Parathyroid adenoma (tissue), 2 donors: ENCODE results near the gene UBTD2.

Experiments used
- H2AFZ ChIP-seq: fragments of 300-600 bp; sonication (generic); one replicate; pipeline ENCODE4 v1.7.0; 2017; ENCODE audit warnings: antibody characterized with exemption, mild to moderate bottlenecking
- H3K27ac ChIP-seq: fragments of 300-600 bp; sonication (generic); one replicate; pipeline ENCODE4 v1.7.0; 2017
- H3K27me3 ChIP-seq: fragments of 300-600 bp; sonication (generic); one replicate; pipeline ENCODE4 v1.7.0; 2017; ENCODE audit warnings: low read length; ENCODE audit not compliant: control insufficient read depth, insufficient read depth
- H3K36me3 ChIP-seq: fragments of 300-600 bp; sonication (generic); one replicate; pipeline ENCODE4 v1.7.0; 2017; ENCODE audit warnings: low read length; ENCODE audit not compliant: control insufficient read depth, insufficient read depth
- H3K4me1 ChIP-seq: fragments of 300-600 bp; sonication (generic); one replicate; pipeline ENCODE4 v1.7.0; 2017; ENCODE audit warnings: control low read depth
- H3K4me2 ChIP-seq: fragments of 300-600 bp; sonication (generic); one replicate; pipeline ENCODE4 v1.7.0; 2017; ENCODE audit warnings: low read length
- H3K4me3 ChIP-seq: fragments of 300-600 bp; sonication (generic); one replicate; pipeline ENCODE4 v1.7.0; 2017; ENCODE audit warnings: low read depth, low read length
- H3K79me2 ChIP-seq: fragments of 300-600 bp; sonication (generic); one replicate; pipeline ENCODE4 v1.7.0; 2017; ENCODE audit warnings: control low read depth
- H3K9ac ChIP-seq: fragments of 300-600 bp; sonication (generic); one replicate; pipeline ENCODE4 v1.7.0; 2017; ENCODE audit warnings: mild to moderate bottlenecking
- H3K9me3 ChIP-seq: fragments of 300-600 bp; sonication (generic); one replicate; pipeline ENCODE4 v1.7.0; 2017; ENCODE audit warnings: low read length; ENCODE audit not compliant: control insufficient read depth
- TF ChIP-seq, protein P1 (sequence below): fragments of 300-600 bp; sonication (generic); IDR thresholded peaks from one replicate; pipeline ENCODE4 v1.7.0; 2017; ENCODE audit warnings: antibody characterized with exemption, mild to moderate bottlenecking
- donor health status: primary hyperparathyroidism.

The UBTD2 gene

DNA sequence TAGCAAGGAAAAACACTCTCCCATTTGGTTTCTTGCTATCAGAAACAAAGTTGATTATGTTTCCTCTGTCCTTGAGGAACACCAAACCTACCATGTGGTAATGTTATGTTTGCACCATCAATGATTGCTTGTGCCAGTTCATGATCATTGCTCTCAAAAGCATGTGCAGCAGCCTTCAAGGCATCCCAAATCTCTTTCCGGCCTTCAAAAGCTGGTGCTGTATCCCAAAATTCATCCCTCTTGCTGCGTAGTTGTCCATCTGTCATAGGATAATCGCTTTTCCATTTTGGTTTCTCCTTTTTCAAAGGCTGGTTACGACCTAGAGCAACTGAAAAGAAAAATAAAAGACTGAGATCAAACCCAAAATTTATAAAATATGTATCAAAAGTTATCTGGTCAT lies 49.5 kb downstream of the UBTD2 start:
- Histone ChIP-seq H2AFZ (no peak overlapping the region), H3K4me3 (no peak overlapping the region), H3K27ac (no peak overlapping the region), H3K9ac (no peak overlapping the region), H3K79me2 (peaks cover under 1% of the 10 kb centered on the region), H3K9me3 (no peaks in the 10 kb centered on the region), H3K4me2 (no peak overlapping the region), H3K27me3 (no peaks in the 10 kb centered on the region), H3K4me1 (peaks cover 7% of the 10 kb centered on the region), H3K36me3 (no peaks in the 10 kb centered on the region)
- TF ChIP-seq, protein P1, sequence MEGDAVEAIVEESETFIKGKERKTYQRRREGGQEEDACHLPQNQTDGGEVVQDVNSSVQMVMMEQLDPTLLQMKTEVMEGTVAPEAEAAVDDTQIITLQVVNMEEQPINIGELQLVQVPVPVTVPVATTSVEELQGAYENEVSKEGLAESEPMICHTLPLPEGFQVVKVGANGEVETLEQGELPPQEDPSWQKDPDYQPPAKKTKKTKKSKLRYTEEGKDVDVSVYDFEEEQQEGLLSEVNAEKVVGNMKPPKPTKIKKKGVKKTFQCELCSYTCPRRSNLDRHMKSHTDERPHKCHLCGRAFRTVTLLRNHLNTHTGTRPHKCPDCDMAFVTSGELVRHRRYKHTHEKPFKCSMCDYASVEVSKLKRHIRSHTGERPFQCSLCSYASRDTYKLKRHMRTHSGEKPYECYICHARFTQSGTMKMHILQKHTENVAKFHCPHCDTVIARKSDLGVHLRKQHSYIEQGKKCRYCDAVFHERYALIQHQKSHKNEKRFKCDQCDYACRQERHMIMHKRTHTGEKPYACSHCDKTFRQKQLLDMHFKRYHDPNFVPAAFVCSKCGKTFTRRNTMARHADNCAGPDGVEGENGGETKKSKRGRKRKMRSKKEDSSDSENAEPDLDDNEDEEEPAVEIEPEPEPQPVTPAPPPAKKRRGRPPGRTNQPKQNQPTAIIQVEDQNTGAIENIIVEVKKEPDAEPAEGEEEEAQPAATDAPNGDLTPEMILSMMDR = no peak

DNA sequence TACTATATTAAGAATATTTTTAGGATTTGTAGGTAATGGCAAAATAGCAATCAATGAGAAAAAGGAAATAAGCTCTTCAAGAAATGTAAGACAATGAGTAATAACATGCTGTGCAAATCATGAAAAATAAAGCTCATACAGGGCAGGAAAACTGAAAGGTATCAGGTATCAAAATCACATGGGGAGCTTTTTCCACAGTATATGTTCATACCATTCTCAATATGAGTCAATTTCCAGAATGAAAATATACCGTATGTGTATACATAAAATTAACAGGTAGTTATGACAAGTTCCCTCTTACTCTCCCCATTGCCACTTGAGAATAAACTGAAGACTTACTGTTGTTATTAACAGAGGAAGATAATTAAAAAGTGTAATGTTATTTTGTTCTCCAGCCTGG lies 53.7 kb downstream of the UBTD2 start:
- TF ChIP-seq, protein P1 = no peak
- H3K36me3 ChIP-seq = no peaks in the 10 kb centered on the region

DNA sequence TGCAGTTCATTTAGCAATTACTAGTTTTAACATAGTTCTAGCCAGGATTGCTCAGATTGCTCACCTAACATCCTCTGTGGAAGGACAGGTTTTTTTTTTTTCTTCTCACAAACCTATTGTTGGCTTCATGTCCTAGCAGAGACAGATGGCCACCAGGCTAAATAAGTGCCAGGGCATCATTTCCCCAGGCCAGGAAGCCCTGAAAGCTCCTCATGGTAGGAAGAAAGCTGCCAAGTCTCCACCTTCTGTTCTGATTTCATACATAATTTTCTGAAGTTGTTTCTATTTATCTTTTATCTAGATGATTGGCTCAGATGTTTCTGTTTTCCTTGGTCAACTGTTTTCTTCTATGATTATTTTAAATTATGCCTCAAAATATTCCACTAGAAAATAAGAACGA lies 58.6 kb downstream of the UBTD2 start:
- Histone ChIP-seq H3K4me3 (no peak overlapping the region), H3K9me3 (no peaks in the 10 kb centered on the region), H3K4me2 (no peak overlapping the region), H3K36me3 (no peaks in the 10 kb centered on the region), H3K79me2 (no peaks in the 10 kb centered on the region), H3K27ac (no peak overlapping the region), H3K27me3 (no peaks in the 10 kb centered on the region), H2AFZ (no peak overlapping the region), H3K9ac (no peak overlapping the region), H3K4me1 (no peaks in the 10 kb centered on the region)
- TF ChIP-seq, protein P1 = no peak

More for the DNA sequence above, 53.7 kb downstream of the UBTD2 start:
- no peaks in the 10 kb centered on the region for H3K4me1 ChIP-seq
- no peaks in the 10 kb centered on the region for H3K79me2 ChIP-seq
- no peak overlapping the region for H3K4me3 ChIP-seq
- H3K9ac ChIP-seq = no peak overlapping the region
- H3K4me2 ChIP-seq = no peak overlapping the region
- no peaks in the 10 kb centered on the region for H3K9me3 ChIP-seq
- H3K27me3 ChIP-seq = no peaks in the 10 kb centered on the region
- no peak overlapping the region for H2AFZ ChIP-seq
- H3K27ac ChIP-seq = no peak overlapping the region

- TF ChIP-seq, protein P1 = no peak
- no peaks in the 10 kb centered on the region for H3K4me1 ChIP-seq
- no peak overlapping the region for H3K9ac ChIP-seq
- H3K27me3 ChIP-seq = no peaks in the 10 kb centered on the region
- no peak overlapping the region for H3K4me2 ChIP-seq
- no peak overlapping the region for H2AFZ ChIP-seq
- peaks cover 3% of the 10 kb centered on the region for H3K79me2 ChIP-seq
- H3K36me3 ChIP-seq = no peaks in the 10 kb centered on the region
- H3K9me3 ChIP-seq = no peaks in the 10 kb centered on the region
- H3K4me3 ChIP-seq = no peak overlapping the region
- H3K27ac ChIP-seq = no peak overlapping the region
Measured at GRCh38 chr5:172223901-172224873, 59.4 kb downstream of the UBTD2 start.
